ENCODE results near the gene GRPEL1.

The GRPEL1 gene

GRCh38 chr4:7045961-7046921, 21.6 kb downstream of the GRPEL1 start:
- no peak for DNase-seq

GRCh38 chr4:7045553-7045952, 22.3 kb downstream of the GRPEL1 start:
- no peak for DNase-seq

DNA sequence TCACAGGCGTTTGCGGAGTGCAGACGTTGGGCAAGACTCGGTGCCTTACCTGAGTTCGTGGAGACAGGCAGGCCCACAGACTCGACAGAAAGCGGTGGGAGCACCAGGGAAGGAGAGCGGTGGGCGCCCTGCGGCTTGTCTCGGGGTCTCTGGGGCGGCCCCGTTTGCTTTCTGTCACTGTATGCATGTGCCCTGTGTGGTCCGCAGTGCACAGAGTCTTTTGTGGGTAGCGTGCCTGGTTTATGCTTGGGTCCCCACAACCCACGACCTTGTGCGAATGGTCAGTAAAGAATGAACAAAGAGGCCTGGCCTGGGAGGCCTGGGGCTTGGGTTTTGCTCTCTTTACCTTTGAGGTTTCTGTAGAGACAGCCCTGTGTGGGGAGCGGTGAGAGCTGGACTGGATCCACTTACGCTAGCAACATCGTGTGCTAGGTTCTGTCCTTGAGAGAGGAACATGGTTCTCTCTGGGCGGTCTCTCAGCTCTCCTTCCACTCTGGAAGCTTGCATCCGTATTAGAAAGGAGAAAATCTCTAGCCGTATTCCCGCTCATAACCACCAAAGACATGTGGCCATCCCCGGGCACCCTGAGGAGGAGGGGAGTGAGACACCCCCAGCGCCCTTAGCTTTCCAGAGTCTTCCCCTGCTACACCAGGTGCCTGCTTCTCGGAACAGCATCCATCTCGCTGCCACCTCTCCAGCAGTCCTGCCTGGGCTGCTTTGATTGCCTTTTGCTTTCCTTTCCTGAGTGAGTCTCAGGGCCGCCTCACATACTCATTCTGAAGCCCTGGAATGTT, 23.5 kb downstream of the GRPEL1 start:
- DNase-seq = peak in 1 of 56 donors; percentile 18

- peak in 18 of 56 donors; percentile 13 to 58 (median 46) for DNase-seq
Measured at GRCh38 chr4:7043284-7044136, 24.4 kb downstream of the GRPEL1 start, which contains the start of gene TADA2B. TADA2B (plus strand) TSS chr4:7043372; CDS start chr4:7043580, 208 bp downstream.

- peak; percentile 71 to 98 (median 93) for DNase-seq
Measured at GRCh38 chr4:7042503-7043283, 25.2 kb downstream of the GRPEL1 start.

DNA sequence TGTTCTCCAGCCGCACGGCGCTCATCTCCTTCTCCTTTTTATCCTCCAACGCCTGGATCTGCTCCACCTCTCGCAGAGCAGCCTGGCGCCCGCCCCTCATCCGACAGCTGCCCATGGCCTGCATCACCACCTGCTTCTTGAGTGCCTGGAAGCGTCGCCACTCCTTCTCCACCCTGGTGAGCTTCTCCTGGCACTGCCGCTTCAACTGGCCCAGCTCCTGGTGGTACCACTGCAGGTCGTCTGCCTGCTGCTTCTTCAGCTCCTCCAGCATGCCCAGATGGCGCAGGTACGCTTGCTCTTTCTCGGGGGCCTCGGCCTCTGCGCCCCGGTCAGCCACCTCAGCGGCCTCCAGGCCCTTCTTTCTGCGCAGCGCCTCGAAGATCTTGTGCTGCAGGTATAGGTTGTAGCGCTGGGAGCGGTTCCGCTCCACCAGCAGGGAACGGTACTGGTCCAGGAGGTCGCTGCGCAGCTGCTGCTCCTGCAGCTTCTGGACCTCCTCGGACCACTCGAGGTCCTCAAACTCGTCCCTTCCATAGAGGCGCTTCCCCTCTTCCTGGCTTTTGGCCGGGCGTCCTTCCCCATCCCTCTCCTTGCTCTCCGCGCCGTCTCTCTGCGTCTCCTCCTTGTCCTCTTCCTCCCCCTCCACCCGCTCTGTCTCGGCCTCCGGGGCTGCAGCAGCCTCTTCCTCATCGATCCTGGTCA, 25.9 kb downstream of the GRPEL1 start:
- peak in 1 of 56 donors; percentile 49 for DNase-seq

GRCh38 chr4:7041246-7041645, 26.6 kb downstream of the GRPEL1 start:
- DNase-seq = no peak

GRCh38 chr4:7040765-7041164, 27.1 kb downstream of the GRPEL1 start:
- no peak for DNase-seq

DNA sequence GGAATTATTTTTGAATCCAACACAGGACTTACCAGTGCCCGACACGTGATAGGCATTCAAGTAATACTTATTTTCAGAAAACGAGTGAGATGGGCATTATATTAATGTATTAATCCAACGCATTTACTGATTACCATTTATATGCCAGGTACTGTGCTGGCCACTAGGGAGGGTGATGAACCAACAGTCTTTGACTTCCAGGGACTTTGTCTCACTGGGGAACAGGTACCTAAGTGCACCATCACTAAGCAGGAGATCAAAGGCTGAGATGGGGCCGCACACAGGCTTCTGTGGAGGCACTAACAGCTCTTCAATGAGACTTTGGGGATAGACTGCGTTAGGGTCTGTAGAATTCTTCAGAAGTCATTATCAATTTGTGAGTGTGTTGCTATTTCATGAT, 30.4 kb downstream of the GRPEL1 start:
- DNase-seq = no peak

DNA sequence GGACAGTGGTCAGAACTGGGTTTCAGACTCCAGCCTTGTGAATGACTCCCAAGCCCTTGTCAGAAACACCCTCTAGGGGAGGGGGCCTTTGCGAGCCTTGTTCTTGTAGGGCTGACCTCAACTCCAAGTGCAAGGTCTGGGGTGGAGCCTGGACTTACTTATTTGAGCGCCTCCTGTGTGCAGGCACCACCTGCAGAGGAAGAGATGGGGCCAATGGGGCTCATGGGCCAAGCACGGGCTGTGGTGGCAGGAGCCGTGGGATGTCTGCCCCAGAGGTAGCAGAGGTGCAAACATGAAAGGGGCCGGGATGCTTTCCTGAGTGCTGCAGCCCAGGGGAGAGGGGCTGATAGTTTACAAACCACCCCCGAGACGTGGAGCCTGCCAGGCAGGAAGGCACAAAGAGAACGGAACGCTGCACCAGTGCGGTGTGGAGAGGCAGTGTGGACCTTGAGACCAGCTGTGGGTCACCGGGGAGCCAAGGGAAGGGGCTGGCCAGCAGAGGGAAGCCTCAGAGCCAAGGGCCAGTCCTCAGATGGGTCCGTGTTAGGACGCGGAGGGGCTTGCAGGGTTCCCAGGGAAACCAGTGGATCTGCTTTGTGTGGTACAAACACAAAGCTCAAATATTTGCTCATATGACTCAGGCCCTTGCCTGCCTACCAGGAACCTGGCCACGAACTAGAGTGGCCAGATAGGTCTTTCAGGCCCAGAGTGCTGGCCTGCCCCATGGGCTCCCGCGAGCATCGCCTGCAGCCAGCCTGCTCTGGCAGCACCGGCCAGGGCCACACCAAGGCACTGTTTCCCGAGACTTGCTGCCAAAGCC, 33.4 kb downstream of the GRPEL1 start:
- DNase-seq = peak in 5 of 56 donors; percentile 7 to 46 (median 21)

GRCh38 chr4:7032596-7032995, 35.3 kb downstream of the GRPEL1 start:
- no peak for DNase-seq

- no peak for DNase-seq
Measured at GRCh38 chr4:7031558-7032449, 36.1 kb downstream of the GRPEL1 start.

GRCh38 chr4:7030856-7031255, 37.0 kb downstream of the GRPEL1 start:
- no peak for DNase-seq

DNA sequence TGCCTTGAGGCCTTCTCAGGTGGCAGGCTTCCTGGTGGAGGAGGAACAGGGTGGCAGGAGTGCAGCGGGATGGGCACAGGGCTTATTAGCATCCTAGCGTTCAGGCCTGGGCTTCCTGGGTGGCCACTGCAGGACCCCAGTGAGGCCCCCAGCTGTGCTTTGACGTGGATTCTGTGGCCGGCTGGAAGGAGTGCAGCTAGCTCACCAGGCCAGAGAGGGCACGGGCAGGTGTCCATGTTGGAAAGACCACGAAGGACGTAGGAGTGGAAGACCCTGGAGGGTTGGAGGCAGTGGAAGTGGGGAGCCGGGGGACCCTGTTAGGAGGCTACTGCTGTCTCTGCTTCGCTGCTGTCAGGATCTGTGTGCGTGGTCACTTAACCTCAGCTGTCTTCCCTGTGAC, 37.9 kb downstream of the GRPEL1 start:
- no peak for DNase-seq

GRCh38 chr4:7029212-7029611, 38.7 kb downstream of the GRPEL1 start:
- peak in 3 of 56 donors; percentile 16 to 26 (median 24) for DNase-seq

DNA sequence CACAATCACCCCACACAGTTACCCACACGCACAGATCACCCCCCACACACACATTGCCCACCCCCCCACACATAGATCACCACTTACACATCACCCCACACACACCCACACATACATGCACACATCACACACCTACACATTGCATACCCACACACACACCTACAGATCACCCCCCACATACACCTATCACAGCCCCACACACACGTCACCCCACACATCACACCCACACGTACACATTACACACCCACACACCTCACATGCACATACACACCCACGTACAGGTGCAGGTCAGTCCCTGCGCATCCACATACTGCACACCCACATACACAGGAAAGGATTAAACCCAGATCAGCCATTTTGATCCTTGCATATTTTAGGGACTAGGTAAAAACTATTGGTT, 40.0 kb downstream of the GRPEL1 start:
- DNase-seq = no peak

DNA sequence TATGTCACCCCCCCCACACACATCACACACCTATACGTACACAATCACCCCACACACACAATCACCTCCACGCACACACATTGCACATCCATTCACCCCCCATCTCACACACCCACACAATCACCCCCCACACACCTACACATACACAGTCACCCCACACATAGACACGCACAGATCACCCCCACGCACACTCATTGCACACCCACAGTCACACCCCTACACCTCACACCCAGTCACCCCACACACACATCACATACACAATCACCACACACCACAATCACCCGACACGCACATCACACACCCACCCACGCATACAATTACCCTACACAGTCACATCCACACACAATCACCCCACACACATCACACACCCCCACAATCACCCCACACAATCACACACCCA, 40.6 kb downstream of the GRPEL1 start:
- DNase-seq = no peak

GRCh38 chr4:7026107-7026506, 41.8 kb downstream of the GRPEL1 start:
- peak in 20 of 56 donors; percentile 5 to 71 (median 37) for DNase-seq
